H9 (cell line): Measurements from ENCODE around the gene PHACTR2. TPM values are rescaled to one million over a fixed set of nuclear protein-coding genes. Genes with fewer than 3 reads are reported as not detected.

Experiments used
- DNase-seq: peaks from one replicate; pipeline ENCODE4 v3.0.0-alpha.2; 2017
- H2AFZ ChIP-seq: one replicate; pipeline ENCODE4 v1.6.1; 2013; ENCODE audit warnings: mild to moderate bottlenecking, low read length, control low read depth, moderate library complexity
- H2AK5ac ChIP-seq: 2 replicates; pipeline ENCODE4 v1.6.1; 2013; ENCODE audit warnings: low read length, control low read depth, mixed read lengths; ENCODE audit not compliant: insufficient read length
- H2BK120ac ChIP-seq: one replicate; pipeline ENCODE4 v1.6.1; 2013; ENCODE audit warnings: low read depth, mild to moderate bottlenecking, low read length, control low read depth, inconsistent platforms; ENCODE audit not compliant: poor library complexity, severe bottlenecking
- H2BK12ac ChIP-seq: 2 replicates; pipeline ENCODE4 v1.6.1; 2013; ENCODE audit warnings: low read length, control low read depth, mixed read lengths, low read depth; ENCODE audit not compliant: insufficient read length
- H2BK15ac ChIP-seq: 2 replicates; pipeline ENCODE4 v1.6.1; 2013; ENCODE audit warnings: low read depth, low read length, control low read depth
- H2BK20ac ChIP-seq: one replicate; pipeline ENCODE4 v1.6.1; 2013; ENCODE audit warnings: low read depth, mild to moderate bottlenecking, low read length, control low read depth, inconsistent platforms; ENCODE audit not compliant: poor library complexity, severe bottlenecking
- H2BK5ac ChIP-seq: 2 replicates; pipeline ENCODE4 v1.6.1; 2013; ENCODE audit warnings: low read length, control low read depth, mixed read lengths; ENCODE audit not compliant: insufficient read length
- H3K14ac ChIP-seq: 2 replicates; pipeline ENCODE4 v1.6.1; 2013; ENCODE audit warnings: low read length, control low read depth; ENCODE audit not compliant: insufficient read depth
- H3K18ac ChIP-seq: 2 replicates; pipeline ENCODE4 v1.6.1; 2013; ENCODE audit warnings: low read depth, mild to moderate bottlenecking, mixed read lengths, low read length, control low read depth; ENCODE audit not compliant: insufficient read length
- H3K23ac ChIP-seq: 2 replicates; pipeline ENCODE4 v1.6.1; 2013; ENCODE audit warnings: low read length, control low read depth, mixed read lengths, low read depth; ENCODE audit not compliant: insufficient read length
- H3K23me2 ChIP-seq: 2 replicates; pipeline ENCODE4 v1.6.1; 2013; ENCODE audit warnings: low read depth, mild to moderate bottlenecking, mixed read lengths, low read length, control low read depth; ENCODE audit not compliant: insufficient read length, poor library complexity, severe bottlenecking
- H3K27ac ChIP-seq: 2 replicates; pipeline ENCODE4 v1.5.1; 2013; ENCODE audit warnings: low read length, control low read depth, mixed read lengths, low read depth; ENCODE audit not compliant: insufficient read length
- H3K27me3 ChIP-seq: 2 replicates; pipeline ENCODE4 v1.6.1; 2013; ENCODE audit warnings: low read length, control low read depth, inconsistent platforms; ENCODE audit not compliant: insufficient read depth
- H3K4ac ChIP-seq: 2 replicates; pipeline ENCODE4 v1.6.1; 2013; ENCODE audit warnings: low read depth, mild to moderate bottlenecking, control low read depth, inconsistent platforms, low read length, moderate library complexity
- H3K4me1 ChIP-seq: 2 replicates; pipeline ENCODE4 v1.6.1; 2013; ENCODE audit warnings: low read length, control low read depth, inconsistent platforms; ENCODE audit not compliant: insufficient read depth
- H3K4me2 ChIP-seq: 2 replicates; pipeline ENCODE4 v1.6.1; 2013; ENCODE audit warnings: low read length, control low read depth, mixed read lengths; ENCODE audit not compliant: insufficient read length, insufficient read depth
- H3K56ac ChIP-seq: 2 replicates; pipeline ENCODE4 v1.6.1; 2013; ENCODE audit warnings: low read depth, mild to moderate bottlenecking, mixed read lengths, low read length, control low read depth; ENCODE audit not compliant: insufficient read length
- H3K79me1 ChIP-seq: 2 replicates; pipeline ENCODE4 v1.6.1; 2013; ENCODE audit warnings: low read depth, mild to moderate bottlenecking, moderate library complexity, low read length, control low read depth, inconsistent platforms; ENCODE audit not compliant: insufficient read depth, poor library complexity, severe bottlenecking
- H3K79me2 ChIP-seq: 2 replicates; pipeline ENCODE4 v1.6.1; 2013; ENCODE audit warnings: low read length, control low read depth, inconsistent platforms; ENCODE audit not compliant: insufficient read depth
- H3K9ac ChIP-seq: 2 replicates; pipeline ENCODE4 v1.6.1; 2013; ENCODE audit warnings: low read length, control low read depth, mixed read lengths; ENCODE audit not compliant: insufficient read length; ENCODE audit errors: extremely low read depth
- H3K9me3 ChIP-seq: one replicate; pipeline ENCODE4 v1.6.1; 2013; ENCODE audit warnings: low read depth, low read length, inconsistent platforms; ENCODE audit not compliant: control insufficient read depth
- H3T11ph ChIP-seq: one replicate; pipeline ENCODE4 v1.6.1; 2013; ENCODE audit warnings: mild to moderate bottlenecking, low read length, control low read depth, inconsistent platforms
- H4K20me1 ChIP-seq: one replicate; pipeline ENCODE4 v1.6.1; 2013; ENCODE audit not compliant: control insufficient read depth, insufficient read length, insufficient read depth
- H4K5ac ChIP-seq: 2 replicates; pipeline ENCODE4 v1.6.1; 2013; ENCODE audit warnings: low read depth, mild to moderate bottlenecking, mixed read lengths, low read length, control low read depth; ENCODE audit not compliant: insufficient read length
- H4K8ac ChIP-seq: replicated peaks from 2 replicates; pipeline ENCODE4 v1.6.1; 2013; ENCODE audit warnings: low read length, control low read depth, mixed read lengths, low read depth; ENCODE audit not compliant: insufficient read length
- H4K91ac ChIP-seq: 2 replicates; pipeline ENCODE4 v1.6.1; 2013; ENCODE audit warnings: low read depth, mild to moderate bottlenecking, moderate library complexity, mixed read lengths, low read length, control low read depth; ENCODE audit not compliant: insufficient read length
- H3K27ac Mint-ChIP-seq, 3 experiments: 2 replicates in 2 of 3; 3 replicates in 1 of 3; pipeline ENCODE4 v1.8.0; 2020 to 2021; ENCODE audit warnings: mixed read lengths in 3 of 3, mild to moderate bottlenecking in 1 of 3, moderate library complexity in 1 of 3
- H3K27me3 Mint-ChIP-seq: 2 replicates; pipeline ENCODE4 v1.8.0; 2021; ENCODE audit warnings: low read depth, mild to moderate bottlenecking, moderate library complexity, mixed read lengths
- H3K36me3 Mint-ChIP-seq, 3 experiments: 2 replicates in 2 of 3; 3 replicates in 1 of 3; pipeline ENCODE4 v1.8.0; 2020 to 2021; ENCODE audit warnings: low read depth in 3 of 3, mixed read lengths in 3 of 3; ENCODE audit not compliant: insufficient read depth in 1 of 3
- H3K4me1 Mint-ChIP-seq, 2 experiments: 2 replicates each; pipeline ENCODE4 v1.8.0; 2020; ENCODE audit warnings: mixed read lengths in 2 of 2
- H3K4me3 Mint-ChIP-seq, 2 experiments: 2 replicates in 1 of 2; 3 replicates in 1 of 2; pipeline ENCODE4 v1.8.0; 2020 to 2021; ENCODE audit warnings: mild to moderate bottlenecking in 2 of 2, mixed read lengths in 2 of 2, moderate library complexity in 1 of 2
- H3K9me3 Mint-ChIP-seq, 2 experiments: 2 replicates in 1 of 2; 3 replicates in 1 of 2; pipeline ENCODE4 v1.8.0; 2020; ENCODE audit warnings: mild to moderate bottlenecking in 2 of 2, mixed read lengths in 2 of 2, moderate library complexity in 1 of 2
- WGBS: extraction: QIAGEN DNeasy Blood & Tissue Kit; methylation state at CpG from one replicate; pipeline ENCODE4 v1.1.7; 2013; ENCODE audit warnings: missing lambda C conversion rate, low lambda C conversion rate, mixed read lengths; ENCODE audit not compliant: insufficient read length; ENCODE audit errors: extremely low coverage; 5-methylcytosine and 5-hydroxymethylcytosine counted together
- total RNA-seq: library from RNA; stranded (reverse); gene quantifications from 2 replicates; pipeline ENCODE4 v1.2.1, GENCODE V29; 2021
- TF ChIP-seq, protein P1 (sequence below): fragments of 200-600 bp; sonication (generic); conservative IDR thresholded peaks from 3 replicates; pipeline ENCODE4 v1.8.0; 2021; ENCODE audit warnings: antibody characterized with exemption, mild to moderate bottlenecking

Gene PHACTR2
- total RNA-seq, 1 experiment from 2014 or later: 131 TPM

GRCh38 chr6:143701349-143702234 lies 23.8 kb downstream of the PHACTR2 start:
- no peak overlapping the region for H2BK5ac ChIP-seq
- no peak overlapping the region for H3K4ac ChIP-seq
- no peak overlapping the region for H4K91ac ChIP-seq
- no peak overlapping the region for H3K14ac ChIP-seq
- H3K27ac ChIP-seq: no peak overlapping the region
- H4K5ac ChIP-seq: no peak overlapping the region
- no CpG with 5 or more reads among the region's 6 CpGs for WGBS
- no peak overlapping the region for H3K4me3 Mint-ChIP-seq
- H2BK15ac ChIP-seq: no peak overlapping the region
- H3K4me1 Mint-ChIP-seq: peaks cover 21 to 32% of the 10 kb centered on the region in 2 experiments
- DNase-seq: no peak
- no peak overlapping the region for H3T11ph ChIP-seq
- no peaks in the 10 kb centered on the region for H3K27me3 ChIP-seq
- H2AK5ac ChIP-seq: no peak overlapping the region
- H3K9me3 Mint-ChIP-seq: peaks cover 14 to 16% of the 10 kb centered on the region in 2 experiments; a peak in 4 of 5 replicates
- no peak overlapping the region for H2BK20ac ChIP-seq
- H4K20me1 ChIP-seq: no peaks in the 10 kb centered on the region
- no peak overlapping the region for H2BK12ac ChIP-seq
- H3K56ac ChIP-seq: no peak overlapping the region
- H3K27ac Mint-ChIP-seq: peak overlapping the region in 1 of 3 experiments; percentile 44; a peak in 1 of 7 replicates
- no peak overlapping the region for H2AFZ ChIP-seq
- H3K27me3 Mint-ChIP-seq: no peaks in the 10 kb centered on the region
- H3K9me3 ChIP-seq: no peaks in the 10 kb centered on the region
- H3K79me2 ChIP-seq: peaks cover 4% of the 10 kb centered on the region; the same call in 1 of the 2 replicates
- no peaks in the 10 kb centered on the region for H3K23me2 ChIP-seq
- no peak overlapping the region for H3K23ac ChIP-seq
- peaks cover 21 to 40% (median 33%) of the 10 kb centered on the region in 3 experiments for H3K36me3 Mint-ChIP-seq
- H3K18ac ChIP-seq: no peak overlapping the region
- peaks cover 9% of the 10 kb centered on the region for H3K79me1 ChIP-seq
- no peak overlapping the region for H4K8ac ChIP-seq
- no peak overlapping the region for H2BK120ac ChIP-seq
- TF ChIP-seq, protein P1, sequence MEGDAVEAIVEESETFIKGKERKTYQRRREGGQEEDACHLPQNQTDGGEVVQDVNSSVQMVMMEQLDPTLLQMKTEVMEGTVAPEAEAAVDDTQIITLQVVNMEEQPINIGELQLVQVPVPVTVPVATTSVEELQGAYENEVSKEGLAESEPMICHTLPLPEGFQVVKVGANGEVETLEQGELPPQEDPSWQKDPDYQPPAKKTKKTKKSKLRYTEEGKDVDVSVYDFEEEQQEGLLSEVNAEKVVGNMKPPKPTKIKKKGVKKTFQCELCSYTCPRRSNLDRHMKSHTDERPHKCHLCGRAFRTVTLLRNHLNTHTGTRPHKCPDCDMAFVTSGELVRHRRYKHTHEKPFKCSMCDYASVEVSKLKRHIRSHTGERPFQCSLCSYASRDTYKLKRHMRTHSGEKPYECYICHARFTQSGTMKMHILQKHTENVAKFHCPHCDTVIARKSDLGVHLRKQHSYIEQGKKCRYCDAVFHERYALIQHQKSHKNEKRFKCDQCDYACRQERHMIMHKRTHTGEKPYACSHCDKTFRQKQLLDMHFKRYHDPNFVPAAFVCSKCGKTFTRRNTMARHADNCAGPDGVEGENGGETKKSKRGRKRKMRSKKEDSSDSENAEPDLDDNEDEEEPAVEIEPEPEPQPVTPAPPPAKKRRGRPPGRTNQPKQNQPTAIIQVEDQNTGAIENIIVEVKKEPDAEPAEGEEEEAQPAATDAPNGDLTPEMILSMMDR: no peak
- no peak overlapping the region for H3K4me2 ChIP-seq
- no peak overlapping the region for H3K9ac ChIP-seq
- H3K4me1 ChIP-seq: peaks cover 9% of the 10 kb centered on the region; the same call in 1 of the 2 replicates
